HCT116 (cell line): Measurements from ENCODE around the gene STBD1. TPM values are rescaled to one million over a fixed set of nuclear protein-coding genes. Genes with fewer than 3 reads are reported as not detected.

Experiments
- ATAC-seq: fragments of 200-7000 bp; cut with Tn5 transposase; 2 replicates; pipeline ENCODE4 v1.9.1; 2020; ENCODE audit warnings: mild to moderate bottlenecking, moderate library complexity
- Bru-seq: library from RNA; stranded (reverse); fragments of 400-500 nt; gene quantifications from one replicate; lab custom pipeline; 2021; lab: Mats Ljungman, UMichigan
- BruChase-seq, 2 experiments: library from RNA; stranded (reverse); fragments of 400-500 nt; gene quantifications; one replicate each; lab custom pipeline; 2021; lab: Mats Ljungman, UMichigan
- BruUV-seq: library from RNA; stranded (reverse); fragments of 400-500 nt; replicated peaks from 2 replicates; lab custom pipeline; 2021; lab: Mats Ljungman, UMichigan
- CTCF ChIA-PET: fragments of 300-600 bp; sonication (Branson Sonifier 250); formaldehyde crosslinking; loops from one replicate; lab custom pipeline; 2021; ENCODE audit warnings: antibody characterized with exemption; lab: Charles Lee
- POLR2A ChIA-PET: fragments of 300-600, 350-600 bp; sonication (Branson Sonifier 250); formaldehyde crosslinking; loops from one replicate; lab custom pipeline; 2021; ENCODE audit warnings: antibody characterized with exemption; lab: Charles Lee
- RAD21 ChIA-PET, 2 experiments: fragments of 300-600 bp; sonication (Branson Sonifier 250); formaldehyde crosslinking; loops; one replicate each; lab custom pipeline; 2023; ENCODE audit warnings: low total read pairs in 2 of 2; ENCODE audit not compliant: uncharacterized antibody in 2 of 2, unreplicated experiment in 2 of 2, low non-redundant PET in 1 of 2; lab: Charles Lee
- DNase-seq: peaks from one replicate; pipeline ENCODE4 v3.0.0-alpha.2; 2010; ENCODE audit warnings: low read depth, low spot score
- H2AFZ ChIP-seq: fragments of 200-600 bp; shearing (Covaris generic), sonication (generic); 2 replicates; pipeline ENCODE4 v1.6.1; 2017; ENCODE audit warnings: low read depth, mixed run types, mixed read lengths, antibody characterized with exemption, low read length; ENCODE audit not compliant: poor library complexity, severe bottlenecking
- H3K27ac ChIP-seq: 2 replicates; pipeline ENCODE4 v1.5.1; 2012; ENCODE audit warnings: low read depth, low read length
- H3K27me3 ChIP-seq: fragments of 200-600 bp; sonication (generic); 2 replicates; pipeline ENCODE4 v1.6.1; 2016; ENCODE audit warnings: mixed run types, low read length, mixed read lengths; ENCODE audit not compliant: insufficient read depth
- H3K36me3 ChIP-seq, 2 experiments: fragments of 200-500 bp in 1 of 2; fragments of 200-600 bp in 1 of 2; sonication (Bioruptor generic) in 1 of 2; sonication (generic) in 1 of 2; 2 replicates each; pipeline versions ENCODE4 v1.5.1 to v1.6.1; 2014 to 2016; ENCODE audit warnings: low read length in 2 of 2, inconsistent platforms in 1 of 2, mixed read lengths in 1 of 2, mixed run types in 1 of 2; ENCODE audit not compliant: insufficient read depth in 2 of 2, control insufficient read depth in 1 of 2
- H3K4me1 ChIP-seq, 2 experiments: fragments of 200-600 bp in 1 of 2; sonication (generic) in 1 of 2; 2 replicates each; pipeline versions ENCODE4 v1.5.1 to v1.6.1; 2012 to 2017; ENCODE audit warnings: low read length in 2 of 2, inconsistent platforms in 1 of 2, mild to moderate bottlenecking in 1 of 2, mixed read lengths in 1 of 2, mixed run types in 1 of 2, moderate library complexity in 1 of 2; ENCODE audit not compliant: insufficient read depth in 2 of 2, control insufficient read depth in 1 of 2
- H3K4me2 ChIP-seq: fragments of 200-600 bp; sonication (generic); 2 replicates; pipeline ENCODE4 v1.6.1; 2017; ENCODE audit warnings: mixed run types, low read length, mixed read lengths
- H3K4me3 ChIP-seq, 2 experiments: fragments of 200-600 bp in 1 of 2; sonication (generic) in 1 of 2; replicated peaks in 1 of 2; 2 replicates each; pipeline ENCODE4 v1.5.1; 2011 to 2016; ENCODE audit warnings: low read length in 2 of 2, control low read depth in 1 of 2, low read depth in 1 of 2, mild to moderate bottlenecking in 1 of 2, mixed read lengths in 1 of 2, mixed run types in 1 of 2
- H3K79me2 ChIP-seq: fragments of 200-600 bp; sonication (generic); 2 replicates; pipeline ENCODE4 v1.6.1; 2017; ENCODE audit warnings: mild to moderate bottlenecking, mixed run types, low read length, moderate library complexity, mixed read lengths; ENCODE audit not compliant: insufficient read depth
- H3K9ac ChIP-seq: fragments of 200-600 bp; sonication (generic); 2 replicates; pipeline ENCODE4 v1.6.1; 2016; ENCODE audit warnings: low read length, mixed read lengths
- H3K9me2 ChIP-seq: fragments of 200-600 bp; sonication (generic), shearing (Covaris generic); 2 replicates; pipeline ENCODE4 v1.6.1; 2017; ENCODE audit warnings: mixed run types, mild to moderate bottlenecking, moderate library complexity; ENCODE audit not compliant: insufficient read depth
- H3K9me3 ChIP-seq, 2 experiments: fragments of 200-500 bp in 1 of 2; fragments of 200-600 bp in 1 of 2; sonication (Bioruptor generic) in 1 of 2; sonication (generic) in 1 of 2; 2 replicates each; pipeline ENCODE4 v1.6.1; 2014 to 2017; ENCODE audit warnings: low read length in 2 of 2, mixed read lengths in 2 of 2, inconsistent platforms in 1 of 2, low read depth in 1 of 2, mild to moderate bottlenecking in 1 of 2, mixed run types in 1 of 2, moderate library complexity in 1 of 2; ENCODE audit not compliant: control insufficient read depth in 1 of 2, insufficient read depth in 1 of 2
- H4K20me1 ChIP-seq: fragments of 200-600 bp; sonication (generic), shearing (Covaris generic); 2 replicates; pipeline ENCODE4 v1.6.1; 2017; ENCODE audit warnings: mixed run types, mild to moderate bottlenecking, moderate library complexity; ENCODE audit not compliant: insufficient read depth
- CBX3 ChIP-seq: IDR thresholded peaks from 2 replicates; pipeline ENCODE4 v1.6.1; 2012; ENCODE audit warnings: low read depth
- EZH2phosphoT487 ChIP-seq: fragments of 200-600 bp; IDR thresholded peaks from 2 replicates; pipeline ENCODE4 v1.6.1; 2018; ENCODE audit warnings: antibody characterized with exemption, borderline replicate concordance
- FOSL1 ChIP-seq: IDR thresholded peaks from 2 replicates; pipeline ENCODE4 v1.6.1; 2012; ENCODE audit warnings: low read depth
- JUND ChIP-seq: IDR thresholded peaks from 2 replicates; pipeline ENCODE4 v1.6.1; 2012
- POLR2A ChIP-seq: IDR thresholded peaks from 2 replicates; pipeline ENCODE4 v1.7.0; 2011; ENCODE audit warnings: borderline replicate concordance; ENCODE audit not compliant: insufficient read depth, insufficient read length; ENCODE audit errors: extremely low read depth
- POLR2AphosphoS5 ChIP-seq: IDR thresholded peaks from 2 replicates; pipeline ENCODE4 v1.6.1; 2011; ENCODE audit warnings: mild to moderate bottlenecking, low read depth, low read length, moderate library complexity
- TCF7L2 ChIP-seq: IDR thresholded peaks from 2 replicates; pipeline ENCODE4 v1.7.0; 2011; ENCODE audit warnings: borderline replicate concordance, inconsistent platforms; ENCODE audit not compliant: insufficient read depth, insufficient read length; ENCODE audit errors: extremely low read depth
- YY1 ChIP-seq: IDR thresholded peaks from 2 replicates; pipeline ENCODE4 v1.6.1; 2011; ENCODE audit warnings: low read length, low read depth, moderate library complexity, mild to moderate bottlenecking; ENCODE audit not compliant: insufficient replicate concordance; ENCODE audit errors: extremely low read depth
- ZFX ChIP-seq: fragments of 450-650 bp; IDR thresholded peaks from 2 replicates; pipeline ENCODE4 v1.6.1; 2017
- intact Hi-C: fragments of 100-400 bp; cut with micrococcal nuclease; formaldehyde crosslinking; loops from 2 replicates; pipeline ENCODE4 v1.10.0; 2022
- long read RNA-seq: library from polyadenylated mRNA; unstranded; transcript quantifications from one replicate; pipeline ENCODE4 v2.0.0, GENCODE V29; 2021; ENCODE audit not compliant: unreplicated experiment
- polyA plus RNA-seq: library from polyadenylated mRNA; unstranded; fragments of >200 nt; gene quantifications from 2 replicates; pipeline ENCODE4 v1.2.1, GENCODE V29; 2012; ENCODE audit warnings: missing spikeins
- total RNA-seq: library from RNA; stranded (reverse); gene quantifications from one replicate; pipeline ENCODE4 v1.2.1, GENCODE V29; 2021; ENCODE audit not compliant: unreplicated experiment
- TF ChIP-seq, protein P1 (sequence below), 3 experiments: fragments of 200-600 bp in 1 of 3; sonication (generic) in 1 of 3; IDR thresholded peaks in 2 of 3; conservative IDR thresholded peaks in 1 of 3; 2 replicates each; pipeline ENCODE4 v1.5.1; 2012 to 2017; ENCODE audit warnings: low read depth in 2 of 3, low read length in 2 of 3, antibody characterized with exemption in 1 of 3, borderline replicate concordance in 1 of 3, control low read depth in 1 of 3, mild to moderate bottlenecking in 1 of 3, mixed read lengths in 1 of 3, mixed run types in 1 of 3, moderate library complexity in 1 of 3; ENCODE audit not compliant: insufficient read depth in 1 of 3
- TF ChIP-seq, protein P2 (sequence below): IDR thresholded peaks from 2 replicates; pipeline ENCODE4 v1.6.1; 2012
- TF ChIP-seq, protein P3 (sequence below): IDR thresholded peaks from 2 replicates; pipeline ENCODE4 v1.6.1; 2011; ENCODE audit warnings: mild to moderate bottlenecking, low read length, moderate library complexity; ENCODE audit not compliant: insufficient replicate concordance; ENCODE audit errors: extremely low read depth
- TF ChIP-seq, protein P4 (sequence below): IDR thresholded peaks from 2 replicates; pipeline ENCODE4 v1.6.1; 2012; ENCODE audit warnings: low read depth
- TF ChIP-seq, protein P5 (sequence below): IDR thresholded peaks from 2 replicates; pipeline ENCODE4 v1.6.1; 2012

STBD1 gene
- total RNA-seq (5.6 TPM), Bru-seq, nascent RNA (percentile 49 among the genes with signal in this experiment), BruChase-seq, experiment 1, labeled RNA remaining after a 6-hour chase (percentile 57 among the genes with signal in this experiment), BruChase-seq, experiment 2, labeled RNA remaining after a 2-hour chase (percentile 76 among the genes with signal in this experiment)
- polyA plus RNA-seq: 11.9 and 12.5 TPM in 2 replicates
- long read RNA-seq, transcript STBD1-201 (2 exons, 3,420 nt): major isoform, 39 of 42 reads
- long read RNA-seq, partial matches to known transcripts: 0 of 42 reads
- long read RNA-seq, other reads (novel, unspliced or antisense): 3 of 42 reads

DNA sequence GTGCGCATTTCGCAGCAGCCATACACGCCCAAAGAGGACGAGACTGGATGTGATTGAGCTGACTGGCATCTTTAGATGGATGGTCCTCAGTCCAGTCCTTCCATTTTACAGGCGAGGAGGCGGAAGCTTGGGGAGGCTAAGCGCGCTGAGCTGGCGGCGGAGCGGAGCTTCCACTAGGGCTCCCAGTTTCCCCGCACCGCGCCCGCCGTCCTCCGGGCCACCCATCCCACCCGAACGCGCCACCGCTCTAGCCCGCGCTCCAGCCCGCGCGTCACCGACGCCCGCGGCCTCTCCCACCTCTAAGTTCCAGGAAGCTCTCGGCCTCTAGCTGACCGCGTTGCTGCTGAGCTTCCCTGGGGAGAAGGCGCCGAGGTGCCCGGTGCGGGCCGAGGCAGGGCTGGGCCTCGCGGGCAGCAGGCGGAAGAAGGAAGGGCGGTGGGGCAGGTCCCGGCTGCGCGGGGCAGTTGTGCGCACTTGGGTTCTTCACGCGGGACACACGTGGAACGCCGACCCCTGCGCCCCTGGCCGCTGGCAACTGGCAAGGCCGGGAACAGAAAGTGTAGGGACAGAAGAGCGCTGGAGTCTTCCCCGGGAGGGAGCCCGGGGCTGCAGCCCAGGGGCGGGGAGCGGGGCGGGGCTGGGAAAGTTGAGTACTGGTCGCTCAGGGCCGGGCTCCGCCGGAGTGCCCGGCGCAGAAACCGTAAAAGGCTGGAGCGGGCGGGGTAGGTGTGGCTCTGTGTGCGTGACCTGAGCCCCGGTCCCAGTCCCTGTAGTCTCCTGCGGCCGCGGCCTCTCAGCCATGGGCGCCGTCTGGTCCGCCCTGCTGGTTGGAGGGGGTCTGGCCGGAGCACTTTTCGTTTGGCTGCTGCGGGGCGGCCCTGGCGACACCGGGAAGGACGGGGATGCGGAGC, at the start of gene STBD1:
TSS of gene STBD1 (plus strand) at position 763 of the 911 bp plus-strand sequence. CDS start at position 800, 37 bp downstream.
- Histone ChIP-seq H3K27me3 (no peaks in the 10 kb centered on the region), H3K36me3 (0 out of 4 replicates have a peak, but pooled peaks cover 0 to 2% of the 10 kb centered on the region in 2 experiments), H3K9me2 (no peaks in the 10 kb centered on the region), H2AFZ (peak within 1 kb of the TSS; percentile 76), H4K20me1 (no peaks in the 10 kb centered on the region), H3K9me3 (no peaks in the 10 kb centered on the region), H3K79me2 (peaks cover 27% of the 10 kb centered on the region), H3K27ac (peak within 1 kb of the TSS; percentile 89), H3K9ac (peak within 1 kb of the TSS; percentile 73), H3K4me3 (peak within 1 kb of the TSS; percentile 72 to 91), H3K4me1 (peaks cover 21 to 37% of the 10 kb centered on the region in 2 experiments), H3K4me2 (peak within 1 kb of the TSS; percentile 82)
- POLR2A ChIA-PET: interaction anchor here (2.3 kb wide), 1 partner anchor 72 kb away, joined by 12 read pairs; no protein-coding TSS in a partner anchor
- peak; percentile 80 for ATAC-seq
- BruUV-seq: no TSS peak
- DNase-seq: peak; percentile 53
- RAD21 ChIA-PET: interaction anchor here (0.7 to 2.1 kb wide), 4 partner anchors 72 to 181 kb away, joined by 3 to 10 read pairs (median 4); no protein-coding TSS in a partner anchor
- CTCF ChIA-PET: interaction anchor here (1.0 to 3.3 kb wide), 4 partner anchors 72 to 198 kb away, joined by 3 to 24 read pairs (median 4); partner anchors contain the start of gene SCARB2
- intact Hi-C loops: loop anchor here (2.0 kb wide), 1 partner anchor 73 kb away; no protein-coding TSS in a partner anchor
- no peak for TF ChIP-seq JUND
- TF ChIP-seq ZFX: peak; percentile 92
- TF ChIP-seq POLR2AphosphoS5: peak; percentile 84
- TF ChIP-seq FOSL1: no peak
- TF ChIP-seq CBX3: no peak
- peak; percentile 39 for TF ChIP-seq POLR2A
- TF ChIP-seq, protein P1, sequence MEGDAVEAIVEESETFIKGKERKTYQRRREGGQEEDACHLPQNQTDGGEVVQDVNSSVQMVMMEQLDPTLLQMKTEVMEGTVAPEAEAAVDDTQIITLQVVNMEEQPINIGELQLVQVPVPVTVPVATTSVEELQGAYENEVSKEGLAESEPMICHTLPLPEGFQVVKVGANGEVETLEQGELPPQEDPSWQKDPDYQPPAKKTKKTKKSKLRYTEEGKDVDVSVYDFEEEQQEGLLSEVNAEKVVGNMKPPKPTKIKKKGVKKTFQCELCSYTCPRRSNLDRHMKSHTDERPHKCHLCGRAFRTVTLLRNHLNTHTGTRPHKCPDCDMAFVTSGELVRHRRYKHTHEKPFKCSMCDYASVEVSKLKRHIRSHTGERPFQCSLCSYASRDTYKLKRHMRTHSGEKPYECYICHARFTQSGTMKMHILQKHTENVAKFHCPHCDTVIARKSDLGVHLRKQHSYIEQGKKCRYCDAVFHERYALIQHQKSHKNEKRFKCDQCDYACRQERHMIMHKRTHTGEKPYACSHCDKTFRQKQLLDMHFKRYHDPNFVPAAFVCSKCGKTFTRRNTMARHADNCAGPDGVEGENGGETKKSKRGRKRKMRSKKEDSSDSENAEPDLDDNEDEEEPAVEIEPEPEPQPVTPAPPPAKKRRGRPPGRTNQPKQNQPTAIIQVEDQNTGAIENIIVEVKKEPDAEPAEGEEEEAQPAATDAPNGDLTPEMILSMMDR (IDR thresholded peaks at IDR 0.05 in 2 of 3, conservative IDR thresholded peaks at IDR 0.05 in 1 of 3; ENCODE audit: borderline replicate concordance in 1 of 3, insufficient read depth in 1 of 3, low read depth in 2 of 3, low read length in 2 of 3): no peak
- TF ChIP-seq, protein P2, sequence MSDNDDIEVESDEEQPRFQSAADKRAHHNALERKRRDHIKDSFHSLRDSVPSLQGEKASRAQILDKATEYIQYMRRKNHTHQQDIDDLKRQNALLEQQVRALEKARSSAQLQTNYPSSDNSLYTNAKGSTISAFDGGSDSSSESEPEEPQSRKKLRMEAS: no peak
- TF ChIP-seq, protein P3, sequence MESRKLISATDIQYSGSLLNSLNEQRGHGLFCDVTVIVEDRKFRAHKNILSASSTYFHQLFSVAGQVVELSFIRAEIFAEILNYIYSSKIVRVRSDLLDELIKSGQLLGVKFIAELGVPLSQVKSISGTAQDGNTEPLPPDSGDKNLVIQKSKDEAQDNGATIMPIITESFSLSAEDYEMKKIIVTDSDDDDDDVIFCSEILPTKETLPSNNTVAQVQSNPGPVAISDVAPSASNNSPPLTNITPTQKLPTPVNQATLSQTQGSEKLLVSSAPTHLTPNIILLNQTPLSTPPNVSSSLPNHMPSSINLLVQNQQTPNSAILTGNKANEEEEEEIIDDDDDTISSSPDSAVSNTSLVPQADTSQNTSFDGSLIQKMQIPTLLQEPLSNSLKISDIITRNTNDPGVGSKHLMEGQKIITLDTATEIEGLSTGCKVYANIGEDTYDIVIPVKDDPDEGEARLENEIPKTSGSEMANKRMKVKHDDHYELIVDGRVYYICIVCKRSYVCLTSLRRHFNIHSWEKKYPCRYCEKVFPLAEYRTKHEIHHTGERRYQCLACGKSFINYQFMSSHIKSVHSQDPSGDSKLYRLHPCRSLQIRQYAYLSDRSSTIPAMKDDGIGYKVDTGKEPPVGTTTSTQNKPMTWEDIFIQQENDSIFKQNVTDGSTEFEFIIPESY: no peak
- TF ChIP-seq TCF7L2: no peak
- TF ChIP-seq EZH2phosphoT487: no peak
- TF ChIP-seq YY1: no peak
- TF ChIP-seq, protein P4, sequence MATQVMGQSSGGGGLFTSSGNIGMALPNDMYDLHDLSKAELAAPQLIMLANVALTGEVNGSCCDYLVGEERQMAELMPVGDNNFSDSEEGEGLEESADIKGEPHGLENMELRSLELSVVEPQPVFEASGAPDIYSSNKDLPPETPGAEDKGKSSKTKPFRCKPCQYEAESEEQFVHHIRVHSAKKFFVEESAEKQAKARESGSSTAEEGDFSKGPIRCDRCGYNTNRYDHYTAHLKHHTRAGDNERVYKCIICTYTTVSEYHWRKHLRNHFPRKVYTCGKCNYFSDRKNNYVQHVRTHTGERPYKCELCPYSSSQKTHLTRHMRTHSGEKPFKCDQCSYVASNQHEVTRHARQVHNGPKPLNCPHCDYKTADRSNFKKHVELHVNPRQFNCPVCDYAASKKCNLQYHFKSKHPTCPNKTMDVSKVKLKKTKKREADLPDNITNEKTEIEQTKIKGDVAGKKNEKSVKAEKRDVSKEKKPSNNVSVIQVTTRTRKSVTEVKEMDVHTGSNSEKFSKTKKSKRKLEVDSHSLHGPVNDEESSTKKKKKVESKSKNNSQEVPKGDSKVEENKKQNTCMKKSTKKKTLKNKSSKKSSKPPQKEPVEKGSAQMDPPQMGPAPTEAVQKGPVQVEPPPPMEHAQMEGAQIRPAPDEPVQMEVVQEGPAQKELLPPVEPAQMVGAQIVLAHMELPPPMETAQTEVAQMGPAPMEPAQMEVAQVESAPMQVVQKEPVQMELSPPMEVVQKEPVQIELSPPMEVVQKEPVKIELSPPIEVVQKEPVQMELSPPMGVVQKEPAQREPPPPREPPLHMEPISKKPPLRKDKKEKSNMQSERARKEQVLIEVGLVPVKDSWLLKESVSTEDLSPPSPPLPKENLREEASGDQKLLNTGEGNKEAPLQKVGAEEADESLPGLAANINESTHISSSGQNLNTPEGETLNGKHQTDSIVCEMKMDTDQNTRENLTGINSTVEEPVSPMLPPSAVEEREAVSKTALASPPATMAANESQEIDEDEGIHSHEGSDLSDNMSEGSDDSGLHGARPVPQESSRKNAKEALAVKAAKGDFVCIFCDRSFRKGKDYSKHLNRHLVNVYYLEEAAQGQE: no peak
- TF ChIP-seq, protein P5, sequence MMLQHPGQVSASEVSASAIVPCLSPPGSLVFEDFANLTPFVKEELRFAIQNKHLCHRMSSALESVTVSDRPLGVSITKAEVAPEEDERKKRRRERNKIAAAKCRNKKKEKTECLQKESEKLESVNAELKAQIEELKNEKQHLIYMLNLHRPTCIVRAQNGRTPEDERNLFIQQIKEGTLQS: no peak
